ENCODE results near the gene PDGFRA.

The PDGFRA gene

DNA sequence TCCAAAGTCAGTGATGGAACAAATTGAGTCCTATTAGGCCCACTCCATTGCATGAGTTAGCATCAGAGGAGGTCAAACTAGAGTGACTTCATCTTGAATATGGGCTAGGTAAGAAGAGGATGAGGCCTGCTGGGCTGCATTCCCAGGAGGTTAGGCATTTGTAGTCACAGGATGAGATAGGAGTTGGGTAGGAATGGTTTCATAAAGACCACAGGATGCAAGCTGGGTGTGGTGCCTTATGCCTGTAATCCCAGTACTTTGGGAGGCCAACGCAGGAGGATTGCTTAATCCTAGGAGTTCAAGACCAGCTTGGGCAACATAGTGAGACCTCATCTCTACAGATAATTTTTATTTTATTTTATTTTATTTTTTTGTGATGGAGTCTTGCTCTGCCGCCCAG lies 26.8 kb downstream of the PDGFRA start:
- DNase-seq (ENCODE audit: low spot score), result no peak

DNA sequence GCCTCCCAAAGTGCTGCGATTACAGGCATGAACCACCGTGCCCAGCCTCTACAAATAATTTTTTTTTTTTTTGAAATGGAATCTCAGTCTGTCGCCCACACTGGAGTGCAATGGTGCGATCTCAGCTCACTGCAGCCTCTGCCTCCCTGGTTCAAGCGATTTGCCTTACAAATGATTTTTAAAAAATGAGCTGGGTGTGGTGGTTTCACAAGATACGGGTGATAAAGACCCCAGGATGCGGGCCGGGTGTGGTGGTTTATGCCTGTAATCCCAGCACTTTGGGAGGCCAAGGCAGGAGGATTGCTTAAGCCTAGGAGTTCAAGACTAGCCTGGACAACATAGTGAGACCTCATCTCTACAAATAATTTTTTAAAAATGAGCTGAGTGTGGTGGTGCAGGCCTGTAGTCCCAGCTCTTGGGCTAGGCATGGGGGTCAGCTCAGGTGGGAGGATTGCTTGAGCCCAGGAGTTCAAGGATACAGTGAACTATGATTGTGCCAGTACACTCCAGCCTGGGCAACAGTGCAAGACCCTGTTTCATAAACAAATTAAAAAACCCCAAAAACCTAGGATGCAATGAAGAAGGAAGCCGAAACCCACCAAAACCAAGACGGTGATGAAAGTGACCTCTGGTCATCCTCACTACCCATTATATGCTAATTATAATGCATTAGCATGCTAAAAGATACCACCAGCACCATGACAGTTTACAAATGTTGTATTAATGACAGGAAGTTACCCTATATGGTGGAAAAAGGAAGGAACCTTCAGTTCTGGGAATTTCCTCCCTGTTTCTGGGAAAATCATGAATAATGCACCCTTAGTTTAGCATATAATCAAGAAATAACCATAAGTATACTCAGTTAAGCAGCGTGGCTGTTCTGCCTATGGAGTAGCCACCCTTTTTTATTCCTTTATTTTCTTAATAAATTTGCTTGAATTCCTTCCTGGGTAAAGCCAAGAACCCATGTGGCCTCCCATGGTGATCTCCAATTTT lies 27.7 kb downstream of the PDGFRA start:
- DNase-seq (ENCODE audit: low spot score), result no peak

- DNase-seq (ENCODE audit: low spot score), result no peak
Observed at GRCh38 chr4:54265366-54265765, 36.3 kb downstream of the PDGFRA start.

GRCh38 chr4:54268151-54268550 lies 39.1 kb downstream of the PDGFRA start:
- DNase-seq (ENCODE audit: low spot score), result no peak

GRCh38 chr4:54271464-54271863 lies 42.4 kb downstream of the PDGFRA start:
- no peak for DNase-seq (ENCODE audit: low spot score)

DNA sequence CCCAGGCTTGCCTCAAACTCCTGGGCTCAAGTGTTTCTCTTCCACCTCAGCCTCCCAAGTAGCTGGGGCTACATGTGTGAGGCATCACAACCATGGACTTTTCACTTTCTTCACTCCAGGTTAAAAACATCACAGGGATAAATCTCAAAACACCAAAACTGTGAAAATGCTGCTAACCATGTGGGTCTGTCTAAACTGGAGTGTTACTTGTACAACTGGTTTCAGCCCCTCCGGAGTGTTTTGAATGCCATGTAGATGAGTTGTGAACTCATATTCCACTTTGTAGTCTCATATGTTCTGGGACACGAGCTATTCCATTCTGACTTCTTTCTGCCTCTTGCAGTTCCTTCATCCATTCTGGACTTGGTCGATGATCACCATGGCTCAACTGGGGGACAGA lies 43.0 kb downstream of the PDGFRA start:
- no peak for DNase-seq (ENCODE audit: low spot score)

DNA sequence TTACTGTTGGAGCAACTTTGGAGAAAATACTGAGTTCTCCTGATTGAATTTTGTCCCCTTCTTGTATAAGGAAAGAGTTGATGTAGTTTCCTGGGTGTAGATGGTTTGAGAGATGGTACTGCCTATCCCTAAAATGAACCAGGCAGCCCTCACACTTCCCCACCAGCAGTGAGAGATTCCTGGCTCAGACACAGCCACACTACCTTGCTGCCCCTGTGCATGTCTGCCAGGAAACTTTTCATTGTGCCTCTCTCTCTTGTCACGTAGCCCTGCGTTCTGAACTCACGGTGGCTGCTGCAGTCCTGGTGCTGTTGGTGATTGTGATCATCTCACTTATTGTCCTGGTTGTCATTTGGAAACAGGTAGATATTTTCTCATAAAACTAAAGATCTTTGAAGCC lies 45.2 kb downstream of the PDGFRA start:
- no peak for DNase-seq (ENCODE audit: low spot score)

GRCh38 chr4:54274795-54275665 lies 45.9 kb downstream of the PDGFRA start:
- no peak for DNase-seq (ENCODE audit: low spot score)

- DNase-seq (ENCODE audit: low spot score), result no peak
Observed at GRCh38 chr4:54276641-54277430, 47.7 kb downstream of the PDGFRA start.

DNA sequence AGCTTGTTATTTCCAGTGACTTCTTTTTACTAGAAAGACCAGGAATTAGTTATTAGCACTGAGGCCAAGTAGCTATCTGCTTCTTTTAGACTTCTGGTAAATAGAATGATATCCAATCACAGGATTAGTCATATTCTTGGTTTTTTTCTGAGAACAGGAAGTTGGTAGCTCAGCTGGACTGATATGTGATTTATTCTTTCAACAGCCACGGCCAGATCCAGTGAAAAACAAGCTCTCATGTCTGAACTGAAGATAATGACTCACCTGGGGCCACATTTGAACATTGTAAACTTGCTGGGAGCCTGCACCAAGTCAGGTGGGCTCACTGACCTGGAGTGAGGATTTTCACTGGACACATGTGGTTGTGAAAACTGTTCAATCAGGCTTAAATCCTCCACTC lies 48.6 kb downstream of the PDGFRA start:
- DNase-seq (ENCODE audit: low spot score), result no peak

DNA sequence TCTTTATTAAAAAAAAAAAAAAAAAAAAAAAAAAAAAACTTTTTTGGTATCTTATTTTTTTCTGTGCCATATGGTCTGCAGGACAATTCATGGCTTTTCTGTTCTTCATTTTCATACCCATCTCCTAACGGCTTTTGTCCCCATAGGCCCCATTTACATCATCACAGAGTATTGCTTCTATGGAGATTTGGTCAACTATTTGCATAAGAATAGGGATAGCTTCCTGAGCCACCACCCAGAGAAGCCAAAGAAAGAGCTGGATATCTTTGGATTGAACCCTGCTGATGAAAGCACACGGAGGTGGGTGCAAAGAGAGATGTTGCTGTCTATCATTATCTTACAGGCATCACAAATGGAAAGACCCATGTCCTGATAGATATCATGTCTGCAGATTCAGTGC lies 49.1 kb downstream of the PDGFRA start:
- DNase-seq (ENCODE audit: low spot score), result no peak

GRCh38 chr4:54281054-54281766 lies 52.1 kb downstream of the PDGFRA start:
- DNase-seq (ENCODE audit: low spot score), result no peak

DNA sequence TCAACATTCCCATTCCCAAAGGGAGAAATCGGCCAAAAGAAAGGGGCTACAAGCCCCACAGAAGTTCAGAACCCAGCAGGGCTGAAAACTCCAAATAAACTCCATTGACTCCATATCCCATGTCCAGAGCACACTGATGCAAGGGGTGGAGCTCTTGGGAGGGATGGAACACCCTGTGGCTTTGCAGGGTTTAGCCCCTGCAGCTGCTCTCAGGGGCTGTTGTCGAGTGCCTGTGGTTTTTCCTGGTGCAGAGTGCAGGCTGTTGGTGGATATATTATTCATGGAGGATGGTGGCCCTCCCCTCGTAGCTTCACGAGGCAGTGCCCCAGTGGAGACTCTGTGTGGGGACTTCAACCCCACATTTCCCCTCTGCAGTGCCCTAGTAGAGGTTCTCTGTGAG lies 53.7 kb downstream of the PDGFRA start:
- no peak for DNase-seq (ENCODE audit: low spot score)

DNA sequence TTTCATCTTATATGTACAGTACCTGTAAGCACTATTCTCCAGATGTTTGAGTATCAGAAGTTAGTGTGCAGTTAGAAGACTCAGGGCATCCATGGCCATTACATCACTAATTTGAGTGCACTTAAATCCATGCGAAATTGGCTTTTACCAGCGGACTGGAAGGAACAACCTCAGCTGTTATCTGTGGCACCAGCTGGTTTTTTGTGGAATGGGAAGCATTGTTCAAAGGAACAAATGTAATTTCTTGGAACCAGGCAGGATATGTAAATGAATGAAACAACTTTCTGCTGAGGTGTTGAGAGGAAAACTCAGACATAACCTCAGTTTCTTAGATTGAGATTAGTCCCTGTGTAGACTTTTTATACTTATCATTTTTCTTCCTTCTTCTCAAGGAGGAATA lies 60.2 kb downstream of the PDGFRA start:
- no peak for DNase-seq (ENCODE audit: low spot score)

- DNase-seq (ENCODE audit: low spot score), result no peak
Observed at GRCh38 chr4:54290980-54291379, 61.9 kb downstream of the PDGFRA start.

GRCh38 chr4:54296548-54297203 lies 67.6 kb downstream of the PDGFRA start:
- no peak for DNase-seq (ENCODE audit: low spot score)

DNA sequence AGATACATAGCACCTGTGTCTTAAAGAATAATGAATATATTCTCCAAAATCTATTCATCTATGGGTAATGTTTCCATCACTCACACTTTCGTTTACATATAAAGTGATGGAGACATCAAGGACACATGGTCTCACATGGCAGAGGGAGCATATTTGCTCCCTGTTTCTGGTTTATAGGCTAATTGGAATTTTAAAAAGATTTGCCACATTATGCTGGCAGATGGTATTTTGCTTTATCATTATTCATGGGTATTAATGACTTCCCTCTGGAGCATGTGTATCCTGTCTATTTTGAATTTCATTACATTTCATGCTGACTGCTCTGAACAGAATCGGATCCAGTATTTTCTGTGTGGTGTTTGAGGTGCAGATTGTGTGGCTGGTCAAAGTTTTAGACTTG lies 79.0 kb downstream of the PDGFRA start:
- DNase-seq (ENCODE audit: low spot score), result no peak

DNA sequence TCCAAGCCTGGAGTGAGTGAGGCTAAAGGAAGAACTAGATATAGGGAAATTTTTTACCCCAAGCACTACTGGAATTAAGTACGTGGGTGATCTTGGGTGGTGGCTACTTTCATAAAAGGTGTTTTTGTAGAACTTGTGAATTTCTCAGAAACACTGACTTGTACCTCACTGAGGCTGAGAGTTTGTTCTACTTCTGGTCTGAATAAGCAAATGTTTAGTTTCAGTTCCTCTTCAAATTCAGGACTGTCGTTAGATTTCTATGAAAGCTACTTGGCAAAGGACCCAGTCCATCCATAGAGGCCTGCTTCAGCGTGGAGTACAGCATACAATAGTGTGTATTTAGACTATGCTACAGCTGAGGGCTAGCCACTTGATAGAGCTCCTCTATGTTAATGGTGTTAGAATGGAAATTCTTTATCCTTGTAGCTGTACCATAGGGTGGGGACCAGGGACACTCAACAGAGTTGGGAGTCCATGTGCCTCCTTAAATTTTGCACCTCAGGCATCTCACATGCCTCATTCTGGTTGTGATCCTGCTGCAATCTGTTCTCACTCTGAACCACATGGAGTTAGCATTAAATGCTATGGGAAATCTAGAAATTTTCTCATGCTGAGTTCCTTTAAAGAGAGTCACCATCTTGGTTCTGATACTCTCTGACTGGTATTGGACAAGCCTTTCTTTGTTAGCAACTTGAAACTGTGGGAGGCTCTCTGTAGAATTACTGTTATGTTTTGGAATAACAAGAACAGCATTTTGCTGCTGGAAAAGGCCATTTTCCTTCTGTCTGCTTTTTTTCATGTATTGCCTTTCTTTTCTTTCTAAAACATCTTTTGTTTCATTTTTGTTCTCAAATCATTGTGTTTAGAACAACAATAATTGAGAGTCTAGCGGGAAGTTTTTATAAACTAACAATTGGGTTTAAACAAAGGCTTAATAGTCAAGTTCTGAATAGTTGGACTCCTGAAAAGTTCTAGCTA lies 86.8 kb downstream of the PDGFRA start:
- no peak for DNase-seq (ENCODE audit: low spot score)

- DNase-seq (ENCODE audit: low spot score), result no peak
Observed at GRCh38 chr4:54317690-54318089, 88.6 kb downstream of the PDGFRA start.

- no peak for DNase-seq (ENCODE audit: low spot score)
Observed at GRCh38 chr4:54318904-54319303, 89.8 kb downstream of the PDGFRA start.
